ENCODE results near the gene PREB. TPM values are rescaled to one million over a fixed set of nuclear protein-coding genes. Genes with fewer than 3 reads are reported as not detected.

PREB gene
- total and polyA plus RNA-seq, 2 of the 13 experiments (the other 11 are each of a cell fraction or from before 2014, with no cell fraction given), result 112 to 192 TPM

DNA sequence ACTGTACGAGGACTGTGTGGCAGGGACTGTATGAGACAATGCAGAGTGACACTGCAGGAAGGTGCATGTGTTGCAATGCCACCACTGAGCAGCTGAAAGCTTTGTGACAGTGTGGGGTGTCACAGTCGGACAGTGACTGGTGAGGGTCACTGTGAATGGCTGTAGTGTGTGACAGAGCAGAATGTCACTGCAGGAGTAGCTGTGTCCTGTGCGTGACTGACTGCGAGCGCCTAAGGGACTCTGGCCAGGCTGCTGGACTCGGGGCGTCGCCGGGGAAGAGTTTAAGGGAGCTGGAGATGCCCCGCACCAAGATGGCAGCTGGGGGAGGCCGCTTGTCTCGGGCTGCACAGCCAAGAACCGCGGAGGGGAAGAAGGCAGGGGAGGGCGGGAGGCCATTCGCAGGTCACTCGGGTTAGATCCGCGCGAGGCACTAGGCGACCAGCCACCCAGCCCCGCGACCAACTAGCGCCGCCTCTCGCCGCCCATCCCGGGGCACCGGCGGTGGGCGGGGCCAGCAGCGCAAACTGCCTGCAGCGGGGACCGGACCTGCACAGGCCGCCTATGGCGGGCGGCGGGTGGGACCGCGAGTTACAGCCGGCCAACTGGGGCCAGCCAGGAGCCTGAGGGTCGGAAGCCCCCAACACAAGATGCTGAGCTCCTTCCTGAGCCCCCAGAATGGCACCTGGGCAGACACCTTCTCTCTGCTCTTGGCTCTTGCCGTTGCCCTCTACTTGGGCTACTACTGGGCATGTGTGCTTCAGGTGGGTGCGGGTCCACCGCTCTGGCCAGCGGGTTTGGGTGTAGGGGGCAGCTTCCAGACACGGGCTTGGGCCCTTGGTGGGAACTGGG is 10.9 kb downstream of the PREB start, which contains the start of gene ABHD1 (continued):
- peak; percentile 56; the same call in 1 of the 2 replicates for TF ChIP-seq HNF1B (CRISPR knock-in tag; IDR thresholded peaks at IDR 0.05)
- peak; percentile 67; the same call in 1 of the 2 replicates for TF ChIP-seq ZNF263 (CRISPR knock-in tag; IDR thresholded peaks at IDR 0.05)
- no peak for TF ChIP-seq ZNF776 (CRISPR knock-in tag; IDR thresholded peaks at IDR 0.05)
- TF ChIP-seq KDM1A (CRISPR knock-in tag; IDR thresholded peaks at IDR 0.05), result no peak
- TF ChIP-seq ZNF264 (CRISPR knock-in tag; IDR thresholded peaks at IDR 0.05), result 0 out of 2 replicates have a peak, but pooled peaks have one; percentile 46
- peak; percentile 73; the same call in 1 of the 2 replicates for TF ChIP-seq NRL (CRISPR knock-in tag; IDR thresholded peaks at IDR 0.05; ENCODE audit: borderline replicate concordance)
- no peak for TF ChIP-seq ZNF451 (CRISPR knock-in tag; IDR thresholded peaks at IDR 0.05)
- TF ChIP-seq NFYC (CRISPR knock-in tag; IDR thresholded peaks at IDR 0.05), result peak; percentile 25; the same call in 1 of the 2 replicates
- TF ChIP-seq RCOR2 (CRISPR knock-in tag; IDR thresholded peaks at IDR 0.05), result no peak
- TF ChIP-seq, protein P1, sequence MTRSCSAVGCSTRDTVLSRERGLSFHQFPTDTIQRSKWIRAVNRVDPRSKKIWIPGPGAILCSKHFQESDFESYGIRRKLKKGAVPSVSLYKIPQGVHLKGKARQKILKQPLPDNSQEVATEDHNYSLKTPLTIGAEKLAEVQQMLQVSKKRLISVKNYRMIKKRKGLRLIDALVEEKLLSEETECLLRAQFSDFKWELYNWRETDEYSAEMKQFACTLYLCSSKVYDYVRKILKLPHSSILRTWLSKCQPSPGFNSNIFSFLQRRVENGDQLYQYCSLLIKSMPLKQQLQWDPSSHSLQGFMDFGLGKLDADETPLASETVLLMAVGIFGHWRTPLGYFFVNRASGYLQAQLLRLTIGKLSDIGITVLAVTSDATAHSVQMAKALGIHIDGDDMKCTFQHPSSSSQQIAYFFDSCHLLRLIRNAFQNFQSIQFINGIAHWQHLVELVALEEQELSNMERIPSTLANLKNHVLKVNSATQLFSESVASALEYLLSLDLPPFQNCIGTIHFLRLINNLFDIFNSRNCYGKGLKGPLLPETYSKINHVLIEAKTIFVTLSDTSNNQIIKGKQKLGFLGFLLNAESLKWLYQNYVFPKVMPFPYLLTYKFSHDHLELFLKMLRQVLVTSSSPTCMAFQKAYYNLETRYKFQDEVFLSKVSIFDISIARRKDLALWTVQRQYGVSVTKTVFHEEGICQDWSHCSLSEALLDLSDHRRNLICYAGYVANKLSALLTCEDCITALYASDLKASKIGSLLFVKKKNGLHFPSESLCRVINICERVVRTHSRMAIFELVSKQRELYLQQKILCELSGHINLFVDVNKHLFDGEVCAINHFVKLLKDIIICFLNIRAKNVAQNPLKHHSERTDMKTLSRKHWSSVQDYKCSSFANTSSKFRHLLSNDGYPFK (CRISPR knock-in tag; IDR thresholded peaks at IDR 0.05; ENCODE audit: borderline replicate concordance), result no peak
- TF ChIP-seq PPARG (CRISPR knock-in tag; conservative IDR thresholded peaks at IDR 0.05), result no peak
- TF ChIP-seq PHF20 (CRISPR knock-in tag; IDR thresholded peaks at IDR 0.05), result peak; percentile 48; the same call in 1 of the 2 replicates
- no peak for TF ChIP-seq ZNF282 (IDR thresholded peaks at IDR 0.05; ENCODE audit: partially characterized antibody)
- TF ChIP-seq CTCF (CRISPR knock-in tag; IDR thresholded peaks at IDR 0.05), result peak; percentile 73
- TF ChIP-seq ZNF331 (CRISPR knock-in tag; IDR thresholded peaks at IDR 0.05), result peak; percentile 40; the same call in 1 of the 2 replicates
- TF ChIP-seq, protein P2, sequence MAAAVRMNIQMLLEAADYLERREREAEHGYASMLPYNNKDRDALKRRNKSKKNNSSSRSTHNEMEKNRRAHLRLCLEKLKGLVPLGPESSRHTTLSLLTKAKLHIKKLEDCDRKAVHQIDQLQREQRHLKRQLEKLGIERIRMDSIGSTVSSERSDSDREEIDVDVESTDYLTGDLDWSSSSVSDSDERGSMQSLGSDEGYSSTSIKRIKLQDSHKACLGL (CRISPR knock-in tag; IDR thresholded peaks at IDR 0.05), result peak; percentile 83; the same call in 1 of the 2 replicates
- peak; percentile 65 for TF ChIP-seq RBFOX2 (IDR thresholded peaks at IDR 0.05; ENCODE audit: low read depth, low read length)
- no peak for TF ChIP-seq NR2F6 (IDR thresholded peaks at IDR 0.05)
- no peak for TF ChIP-seq NR2F6 (CRISPR knock-in tag; IDR thresholded peaks at IDR 0.05)
- TF ChIP-seq E2F2 (CRISPR knock-in tag; IDR thresholded peaks at IDR 0.05; ENCODE audit: borderline replicate concordance), result peak; percentile 59; the same call in 1 of the 2 replicates

Data from HepG2 (cell line).